DMS53 treated with DMSO at 0.1 percent for 48 hours (cell line): Measurements from ENCODE around the gene VOPP1.

ENCODE experiments used
- DNase-seq: peaks from one replicate; lab custom pipeline; 2025; ENCODE audit not compliant: unreplicated experiment; lab: John Stamatoyannopoulos, UW

Gene VOPP1

GRCh38 chr7:55438757-55439525 lies 133.4 kb downstream of the VOPP1 start:
- peak; percentile 85 for DNase-seq

- DNase-seq: peak; percentile 87
Measured at GRCh38 chr7:55438085-55438756, 134.1 kb downstream of the VOPP1 start.

- DNase-seq: no peak
Measured at GRCh38 chr7:55437375-55437774, 134.9 kb downstream of the VOPP1 start.

GRCh38 chr7:55436457-55436856 lies 135.8 kb downstream of the VOPP1 start:
- DNase-seq: no peak

GRCh38 chr7:55435466-55435865 lies 136.8 kb downstream of the VOPP1 start:
- DNase-seq: no peak

DNA sequence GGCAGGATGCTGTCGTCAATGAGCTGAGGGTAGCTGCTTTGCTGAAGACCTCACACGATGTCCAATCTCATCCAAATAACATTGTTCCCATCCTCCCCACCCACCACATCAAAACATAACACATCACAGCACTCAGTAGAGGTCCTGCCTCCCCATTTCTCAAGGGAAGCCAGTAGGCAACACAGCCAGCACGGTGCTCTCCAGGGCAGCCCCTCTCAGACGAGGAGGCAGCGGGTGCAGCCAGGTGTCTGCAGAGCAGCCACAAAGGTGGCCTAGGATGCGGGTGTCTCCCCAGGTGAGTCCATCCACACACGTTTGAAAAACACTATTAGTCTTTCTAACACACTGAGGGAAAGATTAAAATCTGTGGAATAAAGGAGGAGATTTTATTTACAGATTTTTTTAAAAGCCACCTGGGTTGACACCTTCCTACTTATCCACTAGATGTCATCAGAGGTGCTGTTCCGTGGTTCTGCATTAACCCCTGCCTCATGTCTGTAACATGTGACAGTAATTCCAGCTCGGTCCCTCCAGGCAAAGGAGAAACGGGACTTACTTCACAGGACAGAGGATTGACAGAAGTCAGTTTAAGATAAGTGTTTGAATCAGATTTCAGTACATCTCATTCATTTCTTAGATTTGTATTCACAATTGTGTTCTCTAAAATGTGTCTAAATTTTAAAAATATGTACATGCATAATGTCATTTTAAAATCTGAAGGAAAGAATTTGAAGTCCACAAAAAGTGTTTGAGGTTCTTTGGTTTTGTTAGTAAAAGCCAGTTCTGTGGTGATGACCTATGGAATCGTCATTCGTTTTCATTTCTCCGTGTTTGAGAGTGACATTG lies 139.1 kb downstream of the VOPP1 start:
- DNase-seq: peak; percentile 57

DNA sequence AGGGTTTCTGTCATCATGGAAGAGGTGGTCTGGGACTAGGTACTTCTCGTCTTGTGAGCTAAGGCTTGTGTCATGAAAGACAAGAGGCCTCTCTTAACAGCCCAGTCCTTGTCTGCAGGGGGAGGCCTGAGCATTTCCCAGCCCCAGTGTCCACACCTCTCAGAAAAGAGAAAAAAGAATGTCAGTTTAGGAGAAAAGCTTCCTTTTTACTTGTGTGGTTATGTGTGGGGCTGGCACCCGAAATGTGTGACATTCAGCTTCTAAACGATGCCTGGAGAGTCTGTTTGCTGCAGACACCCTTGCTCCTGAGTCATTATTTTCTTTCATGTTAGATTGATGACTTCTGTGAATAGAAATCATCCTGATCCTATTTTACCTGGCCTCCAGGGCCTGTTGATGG lies 139.8 kb downstream of the VOPP1 start:
- DNase-seq: no peak

DNA sequence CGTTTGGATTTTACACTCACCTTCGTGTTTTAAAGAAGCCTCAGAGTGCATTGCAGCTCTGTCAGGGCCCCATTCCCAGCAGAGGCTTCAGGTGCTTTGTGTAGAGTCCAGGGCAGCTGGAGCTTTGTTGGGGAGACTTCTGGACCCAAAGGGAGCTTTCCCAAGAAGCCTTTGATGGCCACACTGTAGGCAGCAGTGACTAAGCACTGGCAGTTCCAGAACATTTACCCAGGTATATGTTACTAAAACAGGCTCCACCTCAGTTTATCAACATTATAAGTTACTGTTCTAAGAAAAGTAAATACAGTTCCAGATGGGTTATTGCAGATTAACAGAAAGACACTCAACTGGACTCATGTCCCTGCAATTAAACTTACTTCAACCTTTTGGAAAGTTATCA lies 140.4 kb downstream of the VOPP1 start:
- no peak for DNase-seq

GRCh38 chr7:55429835-55430499 lies 142.3 kb downstream of the VOPP1 start:
- DNase-seq: no peak

DNA sequence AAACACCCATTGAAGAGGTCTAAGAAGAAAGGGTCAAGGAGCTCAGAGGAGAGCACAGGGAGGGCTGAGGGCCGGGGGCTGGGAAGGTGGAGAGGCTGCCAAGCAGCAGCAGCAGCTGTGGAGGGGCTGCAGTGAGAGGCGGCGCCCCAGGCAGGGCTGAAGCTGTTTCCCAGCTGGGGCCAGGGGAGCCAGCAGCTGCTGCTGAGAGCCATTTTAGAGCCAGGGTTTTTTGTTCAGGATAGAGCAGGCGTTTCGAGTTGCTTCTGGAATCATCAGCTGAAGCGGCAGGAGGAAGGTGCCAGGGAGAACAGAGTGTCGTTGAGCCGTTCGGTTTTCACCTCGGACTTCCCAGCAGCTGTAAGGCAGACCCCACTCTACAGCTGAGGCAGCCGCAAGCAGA lies 144.5 kb downstream of the VOPP1 start:
- DNase-seq: no peak

DNA sequence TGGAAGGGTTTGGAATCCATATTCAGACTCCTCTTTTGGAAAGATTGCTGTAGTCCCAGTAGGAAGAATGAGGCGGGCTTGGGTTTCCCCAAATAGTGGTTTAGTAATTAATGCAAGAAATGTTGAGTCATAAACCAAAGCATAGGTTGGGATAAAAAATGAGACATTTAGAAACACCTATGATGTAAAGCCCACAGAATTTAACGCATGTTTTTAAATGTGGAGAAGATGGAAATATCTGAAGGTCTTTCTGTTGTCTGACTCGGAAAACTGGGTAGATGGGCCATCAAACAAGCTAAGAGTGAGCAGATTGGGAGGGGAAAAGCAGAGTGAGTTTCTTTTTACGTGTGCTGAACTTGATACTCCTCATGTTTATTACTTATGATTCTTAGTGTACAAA lies 145.0 kb downstream of the VOPP1 start:
- DNase-seq: no peak

DNA sequence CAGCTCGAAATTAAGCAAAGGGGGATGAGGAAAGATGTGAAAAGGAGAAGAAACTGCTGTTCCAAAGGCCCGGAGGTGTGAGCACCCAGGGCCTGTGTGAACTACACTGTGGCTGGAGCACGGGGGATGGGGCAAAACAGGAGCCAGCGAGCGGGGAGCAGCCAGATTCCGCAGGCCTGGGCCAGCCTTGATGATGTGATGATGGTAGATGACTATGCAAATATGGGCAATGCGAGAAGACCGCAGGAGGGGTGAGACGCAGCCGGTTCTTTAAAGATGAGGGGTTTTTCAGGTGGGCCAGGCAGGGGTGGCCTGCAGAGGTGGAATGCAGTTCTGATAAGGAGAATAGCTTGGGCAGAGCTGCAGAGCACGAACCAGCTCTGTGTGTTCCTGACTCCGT lies 145.6 kb downstream of the VOPP1 start:
- DNase-seq: no peak

DNA sequence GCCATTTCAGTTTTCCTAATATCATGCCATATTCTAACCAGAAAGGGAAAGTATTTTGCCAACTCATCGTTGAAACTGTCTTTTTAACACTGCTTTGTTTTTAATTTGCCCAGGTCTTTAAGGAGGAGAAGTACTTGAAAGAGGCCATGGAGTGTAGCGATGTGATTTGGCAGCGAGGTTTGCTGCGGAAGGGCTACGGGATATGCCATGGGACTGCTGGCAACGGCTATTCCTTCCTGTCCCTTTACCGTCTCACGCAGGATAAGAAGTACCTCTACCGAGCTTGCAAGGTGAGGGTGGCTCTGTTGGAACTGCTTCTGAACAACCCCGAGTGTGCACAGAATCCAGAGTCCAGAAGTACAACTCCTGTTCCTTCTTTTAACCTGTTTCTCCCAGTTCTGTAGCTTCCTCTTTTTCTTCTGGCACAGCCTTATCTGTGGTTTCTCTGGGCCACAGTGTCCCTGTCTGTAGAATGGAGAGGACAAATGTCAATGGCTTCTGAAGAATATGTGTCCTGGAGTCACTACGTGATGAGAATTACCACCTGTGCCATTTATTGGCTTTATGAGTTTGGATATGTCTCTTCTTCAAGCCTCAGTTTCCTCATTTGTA lies 147.1 kb downstream of the VOPP1 start:
- DNase-seq: no peak

DNA sequence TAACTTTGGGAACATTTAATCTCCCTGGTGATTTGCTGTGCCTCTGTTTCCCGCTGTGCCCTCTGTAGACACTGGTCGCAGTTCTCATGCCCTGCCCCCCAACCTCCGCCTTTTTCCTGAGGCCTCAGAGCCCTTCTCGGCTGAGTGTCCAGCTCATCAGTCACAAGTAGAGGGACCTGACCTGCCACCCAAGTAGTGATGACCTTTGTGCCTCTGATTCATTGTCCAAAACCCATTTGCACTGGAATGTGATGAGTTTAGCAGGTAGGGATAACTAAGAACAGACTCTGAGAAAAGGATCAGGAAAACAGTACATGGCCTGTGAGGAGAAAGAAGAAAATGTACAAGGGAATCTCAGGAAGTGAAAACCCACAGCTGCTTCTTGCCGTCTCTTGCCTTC lies 148.4 kb downstream of the VOPP1 start:
- no peak for DNase-seq

- DNase-seq: no peak
Measured at GRCh38 chr7:55423277-55423711, 149.0 kb downstream of the VOPP1 start.
